Coronary artery (tissue), 2 donors: ENCODE results near the gene VCAM1.
"Not testable (repeated sequence)": the region's sequence is repeated elsewhere in the genome, so short reads cannot be mapped to it uniquely, and the experiment has no call there.

Source experiments
- DNase-seq: peaks from one replicate; pipeline ENCODE4 v3.0.0-alpha.2; 2017; ENCODE audit warnings: low spot score
- H3K27ac ChIP-seq, 2 donors: fragments of 200-600 bp; sonication (generic); one replicate each; pipeline ENCODE4 v1.5.1; 2016 to 2019
- H3K4me3 ChIP-seq: fragments of 200-600 bp; sonication (generic); 2 replicates; pipeline ENCODE4 v1.5.1; 2016; ENCODE audit warnings: mild to moderate bottlenecking, moderate library complexity
- CTCF ChIP-seq: fragments of 200-600 bp; sonication (generic); IDR thresholded peaks from one replicate; pipeline ENCODE4 v1.5.1; 2019; ENCODE audit warnings: antibody characterized with exemption

VCAM1 gene

GRCh38 chr1:100774370-100774769, 54.8 kb downstream of the VCAM1 start:
- DNase-seq: no peak
- Histone ChIP-seq H3K4me3 (no peak overlapping the region), H3K27ac (no peak overlapping the region)
- TF ChIP-seq CTCF: no peak

GRCh38 chr1:100775483-100775882, 55.9 kb downstream of the VCAM1 start:
- TF ChIP-seq CTCF: no peak
- no peak for DNase-seq
- H3K4me3 ChIP-seq: no peak overlapping the region
- no peak overlapping the region for H3K27ac ChIP-seq

GRCh38 chr1:100778748-100779147, 59.2 kb downstream of the VCAM1 start:
- no peak for TF ChIP-seq CTCF
- Histone ChIP-seq H3K27ac (no peak overlapping the region), H3K4me3 (no peak overlapping the region)
- DNase-seq: no peak

GRCh38 chr1:100780814-100781213, 61.3 kb downstream of the VCAM1 start:
- Histone ChIP-seq H3K27ac (no peak overlapping the region), H3K4me3 (no peak overlapping the region)
- TF ChIP-seq CTCF: no peak
- DNase-seq: no peak

- H3K27ac ChIP-seq, DNase-seq, H3K4me3 ChIP-seq: not testable (repeated sequence)
These were observed 62.2 kb downstream of the VCAM1 start for GRCh38 chr1:100781728-100782127.

- Histone ChIP-seq H3K27ac (no peak overlapping the region), H3K4me3 (no peak overlapping the region)
- DNase-seq: no peak
- no peak for TF ChIP-seq CTCF
These were observed 63.0 kb downstream of the VCAM1 start for GRCh38 chr1:100782473-100783039.

- DNase-seq: no peak
- no peak for TF ChIP-seq CTCF
- H3K27ac ChIP-seq: peak overlapping the region in 1 of 2 donors; percentile 40
- H3K4me3 ChIP-seq: peak overlapping the region; percentile 57
These were observed 66.0 kb downstream of the VCAM1 start for GRCh38 chr1:100785470-100786052.
